ENCODE data around the gene AQP3. TPM values are rescaled to one million over a fixed set of nuclear protein-coding genes. Genes with fewer than 3 reads are reported as not detected.
A peak's percentile ranks its signal among the peaks of the same experiment; 100 is the strongest.
"Not testable (repeated sequence)": the region's sequence is repeated elsewhere in the genome, so short reads cannot be mapped to it uniquely, and the experiment has no call there.

AQP3 gene
- total and polyA plus RNA-seq, 4 donors = 0.50 to 2.5 (median 1.3) TPM

DNA sequence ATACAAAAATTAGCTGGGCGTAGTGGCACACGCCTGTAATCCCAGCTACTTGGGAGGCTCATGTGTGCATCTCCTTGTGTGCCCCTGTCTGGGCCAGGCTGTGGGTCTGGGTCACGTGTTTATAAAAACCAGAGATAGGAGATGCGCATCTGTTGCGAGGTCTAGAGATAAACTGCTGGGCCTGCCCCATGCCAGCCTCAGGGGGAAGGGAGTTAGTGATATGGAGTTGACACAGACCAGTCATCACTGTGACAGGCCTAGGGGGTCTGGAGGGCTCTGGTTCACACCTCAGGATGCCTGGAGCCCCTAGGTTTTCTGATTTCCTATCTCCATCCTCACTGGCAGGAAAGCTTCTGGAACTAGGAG is 7.3 kb upstream of the AQP3 start:
- H3K36me3 ChIP-seq (ENCODE audit: control insufficient read depth, insufficient read depth, low read length); DNase-seq (ENCODE audit: low read depth in 4 of 6, low spot score in 6 of 6); H3K9me3 ChIP-seq (ENCODE audit: control insufficient read depth, insufficient read depth, low read length); H3K27me3 ChIP-seq (ENCODE audit: control insufficient read depth, insufficient read depth, low read length); H3K27ac ChIP-seq (ENCODE audit: low read depth, low read length); H3K4me3 ChIP-seq (ENCODE audit: low read depth, low read length); H3K4me1 ChIP-seq (ENCODE audit: control insufficient read depth, insufficient read depth, low read length): not testable (repeated sequence)
- 96% methylated on average over 5 of the region's 5 CpGs for WGBS (ENCODE audit: insufficient coverage)

DNA sequence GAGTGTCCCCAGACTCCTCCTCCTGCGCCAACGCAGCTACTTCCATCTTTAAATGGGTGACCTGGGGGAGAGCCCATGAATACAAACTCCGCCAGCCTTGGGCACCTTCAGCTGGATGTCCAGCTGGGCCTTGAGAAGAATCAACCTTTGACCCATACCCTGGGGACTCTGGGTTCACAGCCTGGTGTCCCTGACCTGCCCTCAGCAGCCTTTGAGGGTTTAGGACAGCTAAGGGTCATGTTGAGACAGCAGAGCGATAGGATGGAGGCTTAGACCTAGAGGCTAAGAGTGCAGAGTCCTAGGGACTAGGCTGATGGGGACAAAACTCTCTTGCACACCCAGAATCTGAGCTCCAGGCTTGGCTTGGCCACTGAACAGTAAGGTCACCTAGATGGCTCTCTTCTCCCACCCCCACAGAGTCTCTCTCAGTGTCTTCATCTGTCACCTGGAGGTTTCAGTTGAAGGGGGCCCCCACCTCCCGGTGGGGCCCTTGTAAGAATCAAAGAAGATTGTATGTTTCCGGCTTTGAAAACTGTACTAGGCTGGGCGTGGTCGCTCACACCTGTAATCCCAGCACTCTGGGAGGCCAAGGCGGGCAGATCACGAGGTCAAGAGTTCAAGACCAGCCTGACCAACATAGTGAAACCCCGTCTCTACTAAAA is 6.7 kb upstream of the AQP3 start:
- 90% methylated on average over 4 of the region's 11 CpGs for WGBS (ENCODE audit: insufficient coverage)
- no peak for DNase-seq (ENCODE audit: low read depth in 4 of 6, low spot score in 6 of 6)
- no peaks in the 10 kb centered on the region for H3K36me3 ChIP-seq (ENCODE audit: control insufficient read depth, insufficient read depth, low read length)
- H3K27me3 ChIP-seq (ENCODE audit: control insufficient read depth, insufficient read depth, low read length) = no peaks in the 10 kb centered on the region
- H3K27ac ChIP-seq (ENCODE audit: low read depth, low read length) = no peak overlapping the region
- H3K4me1 ChIP-seq (ENCODE audit: control insufficient read depth, insufficient read depth, low read length) = no peaks in the 10 kb centered on the region
- no peak overlapping the region for H3K4me3 ChIP-seq (ENCODE audit: low read depth, low read length)
- H3K9me3 ChIP-seq (ENCODE audit: control insufficient read depth, insufficient read depth, low read length) = no peaks in the 10 kb centered on the region

DNA sequence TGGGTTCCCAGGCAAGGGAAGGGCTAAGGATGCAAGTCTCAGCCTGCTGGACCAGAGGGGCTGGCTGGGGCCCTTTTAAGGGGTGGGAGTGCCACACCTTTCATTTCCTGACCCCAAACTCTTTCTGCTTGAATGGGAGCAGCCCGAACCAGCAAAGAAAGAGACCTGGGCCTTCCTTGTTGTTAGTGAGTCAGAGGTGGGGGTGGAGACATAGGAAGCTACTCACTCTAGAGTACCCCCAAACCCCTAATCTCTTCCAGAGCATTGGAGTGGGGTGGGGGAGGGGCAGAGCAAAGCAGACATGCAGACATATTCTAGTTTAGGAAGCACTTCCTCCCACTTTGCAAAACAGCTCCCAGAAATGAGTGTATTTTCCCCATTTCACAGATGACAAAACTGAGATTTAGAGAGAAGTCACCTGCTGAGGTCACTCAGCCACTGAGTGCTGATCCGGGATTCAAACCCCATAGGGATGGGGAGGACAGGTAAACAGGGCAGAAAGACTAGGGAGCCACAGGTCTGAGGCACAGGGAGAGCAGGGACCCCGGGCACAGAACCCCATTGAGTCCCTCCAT is 6.0 kb upstream of the AQP3 start:
- no peak overlapping the region for H3K4me3 ChIP-seq (ENCODE audit: low read depth, low read length)
- H3K36me3 ChIP-seq (ENCODE audit: control insufficient read depth, insufficient read depth, low read length) = no peaks in the 10 kb centered on the region
- H3K4me1 ChIP-seq (ENCODE audit: control insufficient read depth, insufficient read depth, low read length) = no peaks in the 10 kb centered on the region
- 71% methylated on average over 1 of the region's 3 CpGs for WGBS (ENCODE audit: insufficient coverage)
- no peak overlapping the region for H3K27ac ChIP-seq (ENCODE audit: low read depth, low read length)
- H3K9me3 ChIP-seq (ENCODE audit: control insufficient read depth, insufficient read depth, low read length) = no peaks in the 10 kb centered on the region
- no peaks in the 10 kb centered on the region for H3K27me3 ChIP-seq (ENCODE audit: control insufficient read depth, insufficient read depth, low read length)
- no peak for DNase-seq (ENCODE audit: low read depth in 4 of 6, low spot score in 6 of 6)

DNA sequence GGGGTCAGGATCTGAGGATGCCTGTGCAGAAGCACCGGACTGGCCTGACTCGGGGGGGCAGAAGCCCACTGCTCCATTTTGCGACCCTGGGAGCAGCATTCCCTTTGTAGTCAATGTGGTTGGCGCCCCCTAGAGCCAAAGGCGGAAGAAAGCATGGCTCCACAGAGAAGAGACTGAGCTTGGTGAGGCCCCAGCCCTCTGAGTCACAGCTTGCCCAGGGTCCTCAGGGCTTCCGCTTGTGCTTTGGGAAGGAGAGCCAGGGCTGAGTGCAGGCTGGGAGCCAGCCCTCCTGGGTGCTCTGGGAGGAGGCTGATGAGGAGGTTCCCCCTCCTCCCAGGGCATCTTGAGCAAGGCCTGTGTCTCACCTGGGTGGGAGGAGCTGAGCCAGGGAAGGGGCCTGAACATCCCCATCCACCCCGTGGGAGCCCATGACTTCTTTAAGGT is 5.5 kb upstream of the AQP3 start:
- peak in 2 of 6 donors; percentile 39 to 43 for DNase-seq (ENCODE audit: low read depth in 4 of 6, low spot score in 6 of 6)
- no peak overlapping the region for H3K27ac ChIP-seq (ENCODE audit: low read depth, low read length)
- H3K4me1 ChIP-seq (ENCODE audit: control insufficient read depth, insufficient read depth, low read length) = peaks cover 5% of the 10 kb centered on the region
- 12% methylated on average over 7 of the region's 7 CpGs for WGBS (ENCODE audit: insufficient coverage)
- peaks cover 4% of the 10 kb centered on the region for H3K27me3 ChIP-seq (ENCODE audit: control insufficient read depth, insufficient read depth, low read length)
- no peaks in the 10 kb centered on the region for H3K9me3 ChIP-seq (ENCODE audit: control insufficient read depth, insufficient read depth, low read length)
- no peak overlapping the region for H3K4me3 ChIP-seq (ENCODE audit: low read depth, low read length)
- H3K36me3 ChIP-seq (ENCODE audit: control insufficient read depth, insufficient read depth, low read length) = no peaks in the 10 kb centered on the region

DNA sequence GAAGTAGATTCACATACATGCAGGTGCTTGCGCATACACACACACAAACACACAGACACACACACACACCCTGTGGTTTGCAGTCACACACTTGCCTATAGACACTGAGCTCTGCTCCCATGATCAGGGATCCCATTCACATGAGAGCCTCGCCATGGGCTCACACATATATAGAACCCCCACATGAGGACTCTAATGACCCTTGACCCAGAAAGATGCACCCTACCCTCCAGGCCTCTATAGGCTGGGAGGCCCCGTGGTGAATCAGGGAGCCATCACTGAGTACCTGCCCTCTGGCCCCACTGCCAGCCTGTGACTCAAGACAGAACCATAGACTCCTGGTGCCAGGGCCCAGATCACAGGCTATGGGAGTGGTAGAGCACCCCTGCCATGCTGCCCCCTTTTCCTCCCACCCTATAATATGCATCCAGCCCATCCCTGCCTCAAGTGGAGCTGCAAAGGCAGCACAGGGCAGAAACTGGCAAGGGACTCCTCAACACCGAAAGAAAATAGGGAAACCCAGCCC is 3.3 kb upstream of the AQP3 start:
- Histone ChIP-seq H3K4me1 (ENCODE audit: control insufficient read depth, insufficient read depth, low read length) (peaks cover 16% of the 10 kb centered on the region), H3K27me3 (ENCODE audit: control insufficient read depth, insufficient read depth, low read length) (peaks cover 12% of the 10 kb centered on the region)
- 89% methylated on average over 4 of the region's 4 CpGs for WGBS (ENCODE audit: insufficient coverage)

DNA sequence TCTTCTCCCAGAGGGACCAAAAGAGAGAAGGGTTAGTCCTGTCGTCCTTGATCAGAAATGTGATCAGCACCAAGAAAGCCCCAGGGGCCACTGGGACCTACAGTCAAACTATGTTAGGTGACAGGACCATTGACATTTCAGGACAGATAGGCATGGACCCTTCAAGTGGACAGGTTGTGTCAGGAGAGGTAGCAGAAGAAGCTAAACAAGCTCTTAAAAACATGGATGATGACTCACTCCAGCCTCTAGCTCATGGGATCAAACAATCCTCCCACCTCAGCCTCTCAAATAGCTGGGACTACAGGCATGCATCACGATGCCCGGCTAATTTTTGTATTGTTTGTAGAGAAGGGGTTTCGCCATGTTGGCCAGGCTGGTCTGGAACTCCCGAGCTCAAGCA is 2.3 kb upstream of the AQP3 start:
- Histone ChIP-seq H3K4me1 (ENCODE audit: control insufficient read depth, insufficient read depth, low read length) (peaks cover 16% of the 10 kb centered on the region), H3K4me3 (ENCODE audit: low read depth, low read length) (no peak overlapping the region), H3K9me3 (ENCODE audit: control insufficient read depth, insufficient read depth, low read length) (no peaks in the 10 kb centered on the region), H3K27ac (ENCODE audit: low read depth, low read length) (no peak overlapping the region), H3K36me3 (ENCODE audit: control insufficient read depth, insufficient read depth, low read length) (no peaks in the 10 kb centered on the region), H3K27me3 (ENCODE audit: control insufficient read depth, insufficient read depth, low read length) (peaks cover 12% of the 10 kb centered on the region)
- DNase-seq (ENCODE audit: low read depth in 4 of 6, low spot score in 6 of 6) = no peak
- 82% methylated on average over 4 of the region's 5 CpGs for WGBS (ENCODE audit: insufficient coverage)

More for the DNA sequence above, 3.3 kb upstream of the AQP3 start:
- no peaks in the 10 kb centered on the region for H3K9me3 ChIP-seq (ENCODE audit: control insufficient read depth, insufficient read depth, low read length)
- no peak overlapping the region for H3K27ac ChIP-seq (ENCODE audit: low read depth, low read length)
- no peaks in the 10 kb centered on the region for H3K36me3 ChIP-seq (ENCODE audit: control insufficient read depth, insufficient read depth, low read length)
- DNase-seq (ENCODE audit: low read depth in 4 of 6, low spot score in 6 of 6) = no peak
- H3K4me3 ChIP-seq (ENCODE audit: low read depth, low read length) = no peak overlapping the region

DNA sequence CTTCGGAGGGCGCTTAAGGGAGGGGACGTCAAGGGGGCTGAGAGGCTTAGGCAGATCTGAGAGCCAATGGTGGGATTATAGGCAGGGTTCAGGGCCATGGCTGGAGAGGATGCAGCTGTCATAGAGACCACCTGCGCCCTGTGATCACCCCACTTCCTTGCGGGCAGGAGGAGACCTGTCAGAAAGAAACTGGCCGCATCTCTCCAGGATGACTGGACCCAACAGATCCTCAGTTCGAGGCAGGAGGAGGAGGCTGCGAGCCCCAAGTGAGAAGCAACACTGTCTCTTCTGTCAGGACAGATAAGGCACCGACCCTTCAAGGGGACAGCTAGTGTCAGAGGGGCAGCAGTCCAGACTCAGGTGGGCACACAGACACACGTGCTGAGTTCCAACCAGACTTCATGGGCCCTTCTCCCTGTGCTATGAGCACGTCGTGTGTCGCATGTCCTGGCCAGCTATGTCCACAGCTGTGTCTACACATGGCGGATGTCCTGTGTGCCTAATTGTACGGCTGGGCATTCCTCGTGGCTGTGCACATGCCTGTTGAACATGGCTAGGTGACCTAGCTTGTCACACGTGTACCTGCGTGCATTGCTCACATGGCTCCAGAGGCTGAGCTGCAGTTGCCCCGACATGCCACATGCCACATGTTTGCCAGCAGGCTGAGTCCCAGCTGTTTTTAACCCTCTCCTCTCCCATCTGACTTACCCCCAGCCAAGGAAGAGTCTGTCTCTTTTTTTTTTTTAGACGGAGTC is 583 bp upstream of the AQP3 start:
- DNase-seq (ENCODE audit: low read depth in 4 of 6, low spot score in 6 of 6) = no peak
- Histone ChIP-seq H3K36me3 (ENCODE audit: control insufficient read depth, insufficient read depth, low read length) (no peaks in the 10 kb centered on the region), H3K27ac (ENCODE audit: low read depth, low read length) (no peak overlapping the region), H3K4me3 (ENCODE audit: low read depth, low read length) (no peak overlapping the region), H3K4me1 (ENCODE audit: control insufficient read depth, insufficient read depth, low read length) (peaks cover 16% of the 10 kb centered on the region), H3K27me3 (ENCODE audit: control insufficient read depth, insufficient read depth, low read length) (peaks cover 12% of the 10 kb centered on the region), H3K9me3 (ENCODE audit: control insufficient read depth, insufficient read depth, low read length) (no peaks in the 10 kb centered on the region)
- WGBS (ENCODE audit: insufficient coverage) = 30% methylated on average over 19 of the region's 20 CpGs

GRCh38 chr9:33446240-33446945 is 1.0 kb downstream of the AQP3 start:
- no peak overlapping the region for H3K27ac ChIP-seq (ENCODE audit: low read depth, low read length)
- peaks cover 16% of the 10 kb centered on the region for H3K4me1 ChIP-seq (ENCODE audit: control insufficient read depth, insufficient read depth, low read length)
- DNase-seq (ENCODE audit: low read depth in 4 of 6, low spot score in 6 of 6) = no peak
- 70% methylated on average over 12 of the region's 12 CpGs for WGBS (ENCODE audit: insufficient coverage)
- H3K27me3 ChIP-seq (ENCODE audit: control insufficient read depth, insufficient read depth, low read length) = peaks cover 12% of the 10 kb centered on the region
- no peaks in the 10 kb centered on the region for H3K9me3 ChIP-seq (ENCODE audit: control insufficient read depth, insufficient read depth, low read length)
- H3K36me3 ChIP-seq (ENCODE audit: control insufficient read depth, insufficient read depth, low read length) = no peaks in the 10 kb centered on the region
- no peak overlapping the region for H3K4me3 ChIP-seq (ENCODE audit: low read depth, low read length)

DNA sequence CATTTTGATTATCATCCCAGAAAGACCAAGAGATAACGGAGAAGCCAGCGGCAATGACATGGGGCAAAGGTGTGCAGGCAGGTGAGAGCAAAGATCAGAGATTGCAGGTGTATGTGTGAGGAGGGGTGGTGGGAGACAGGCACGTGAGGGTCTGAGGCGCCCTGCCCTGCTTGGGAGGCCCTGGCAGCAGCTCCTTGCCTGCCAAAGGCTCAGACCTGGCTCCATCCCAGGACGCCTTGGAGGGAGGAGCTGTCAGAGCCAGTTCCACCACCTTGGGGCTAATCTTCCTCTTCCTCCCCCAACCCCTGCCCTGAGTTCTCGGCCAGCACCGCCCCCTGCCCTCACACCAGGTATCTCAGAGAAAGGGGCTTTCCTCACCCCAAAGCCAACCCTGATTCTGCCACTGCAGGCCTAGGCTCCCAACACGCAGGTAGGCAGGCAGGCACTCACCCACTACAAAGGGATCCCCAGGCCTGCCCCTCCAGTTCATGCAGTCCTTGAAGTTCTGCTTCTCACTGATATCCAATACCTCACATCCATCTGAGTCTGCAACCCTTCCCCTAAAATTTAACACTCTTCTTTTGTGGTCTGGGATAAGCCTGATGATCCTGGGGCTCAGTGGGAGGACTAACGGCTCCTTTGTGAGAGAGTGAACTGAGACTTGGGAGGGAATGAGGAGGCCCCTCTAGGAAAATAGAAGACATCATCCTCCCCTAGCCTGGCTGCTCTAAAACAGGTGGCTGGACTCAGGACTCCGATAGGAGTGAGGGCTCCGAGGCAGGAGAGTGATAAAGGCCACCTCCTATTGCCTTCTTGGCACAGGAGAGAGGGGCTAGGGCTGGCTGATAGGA is 1.8 kb downstream of the AQP3 start:
- no peak overlapping the region for H3K4me3 ChIP-seq (ENCODE audit: low read depth, low read length)
- no peak overlapping the region for H3K27ac ChIP-seq (ENCODE audit: low read depth, low read length)
- no peak for DNase-seq (ENCODE audit: low read depth in 4 of 6, low spot score in 6 of 6)
- no peaks in the 10 kb centered on the region for H3K36me3 ChIP-seq (ENCODE audit: control insufficient read depth, insufficient read depth, low read length)
- H3K27me3 ChIP-seq (ENCODE audit: control insufficient read depth, insufficient read depth, low read length) = peaks cover 12% of the 10 kb centered on the region
- H3K9me3 ChIP-seq (ENCODE audit: control insufficient read depth, insufficient read depth, low read length) = no peaks in the 10 kb centered on the region
- H3K4me1 ChIP-seq (ENCODE audit: control insufficient read depth, insufficient read depth, low read length) = peaks cover 16% of the 10 kb centered on the region
- WGBS (ENCODE audit: insufficient coverage) = 76% methylated on average over 7 of the region's 11 CpGs

Data from spinal cord (tissue), 10 donors.